PC-9 (cell line): ENCODE data around the gene PCMTD2. TPM values are rescaled to one million over a fixed set of nuclear protein-coding genes. Genes with fewer than 3 reads are reported as not detected.
A peak's percentile ranks its signal among the peaks of the same experiment; 100 is the strongest.
"Not testable (repeated sequence)": the region's sequence is repeated elsewhere in the genome, so short reads cannot be mapped to it uniquely, and the experiment has no call there.

Experiments
- BruUV-seq: library from RNA; stranded (reverse); fragments of 400-500 nt; replicated peaks from 2 replicates; lab custom pipeline; 2021; lab: Mats Ljungman, UMichigan
- CTCF ChIA-PET: fragments of 300-600 bp; sonication (Branson Sonifier 250); formaldehyde crosslinking; loops from one replicate; lab custom pipeline; 2022; ENCODE audit warnings: antibody characterized with exemption; lab: Charles Lee
- POLR2A ChIA-PET: fragments of 300-600 bp; sonication (Branson Sonifier 250); formaldehyde crosslinking; loops from one replicate; lab custom pipeline; 2022; ENCODE audit warnings: antibody characterized with exemption; ENCODE audit not compliant: unreplicated experiment; lab: Charles Lee
- DNase-seq, 2 experiments: peaks; one replicate each; pipeline versions ENCODE4 v3.0.0 to v3.0.0-alpha.2; 2015 to 2022; ENCODE audit warnings: mixed read lengths in 1 of 2
- H2AFZ ChIP-seq: fragments of 200-600 bp; sonication (generic); 2 replicates; pipeline ENCODE4 v1.8.1; 2017; ENCODE audit warnings: antibody characterized with exemption
- H3F3A ChIP-seq: fragments of 200-600 bp; sonication (generic); 2 replicates; pipeline ENCODE4 v1.8.1; 2017; ENCODE audit warnings: antibody characterized with exemption, mild to moderate bottlenecking, low read depth; ENCODE audit not compliant: insufficient read depth
- H3K27ac ChIP-seq: fragments of 200-600 bp; sonication (generic); 2 replicates; pipeline ENCODE4 v1.6.1; 2016; ENCODE audit warnings: mixed run types
- H3K27me3 ChIP-seq: fragments of 200-600 bp; sonication (generic); 2 replicates; pipeline ENCODE4 v1.6.1; 2016; ENCODE audit warnings: low read depth, mixed run types; ENCODE audit not compliant: insufficient read depth
- H3K36me3 ChIP-seq: fragments of 200-600 bp; sonication (generic); 2 replicates; pipeline ENCODE4 v1.6.1; 2016; ENCODE audit warnings: low read depth, mixed run types
- H3K4me1 ChIP-seq: fragments of 200-600 bp; sonication (generic); replicated peaks from 2 replicates; pipeline ENCODE4 v1.6.1; 2016; ENCODE audit warnings: mixed run types; ENCODE audit not compliant: insufficient read depth
- H3K4me2 ChIP-seq: fragments of 200-600 bp; sonication (generic); 2 replicates; pipeline ENCODE4 v1.6.1; 2017; ENCODE audit warnings: mixed run types
- H3K4me3 ChIP-seq: fragments of 200-600 bp; sonication (generic); 2 replicates; pipeline ENCODE4 v1.6.1; 2016; ENCODE audit warnings: mixed run types
- H3K79me2 ChIP-seq: fragments of 200-600 bp; sonication (generic); 2 replicates; pipeline ENCODE4 v1.6.1; 2017; ENCODE audit warnings: low read depth, mixed run types
- H3K9me2 ChIP-seq: fragments of 200-600 bp; sonication (generic); 2 replicates; pipeline ENCODE4 v1.8.1; 2017; ENCODE audit warnings: mild to moderate bottlenecking; ENCODE audit not compliant: insufficient read depth
- H3K9me3 ChIP-seq: fragments of 200-600 bp; sonication (generic); 2 replicates; pipeline ENCODE4 v1.8.1; 2016; ENCODE audit warnings: low read depth; ENCODE audit not compliant: insufficient read depth
- H4K20me1 ChIP-seq: fragments of 200-600 bp; sonication (generic); 2 replicates; pipeline ENCODE4 v1.8.1; 2017; ENCODE audit not compliant: insufficient read depth
- CTCF ChIP-seq: fragments of 200-600 bp; sonication (generic); conservative IDR thresholded peaks from 2 replicates; pipeline ENCODE4 v1.6.1; 2017; ENCODE audit warnings: mixed run types, antibody characterized with exemption, mild to moderate bottlenecking, moderate library complexity
- EZH2 ChIP-seq: fragments of 200-600 bp; sonication (generic); IDR thresholded peaks from 2 replicates; pipeline ENCODE4 v1.8.0; 2017; ENCODE audit warnings: antibody characterized with exemption, low read depth
- intact Hi-C: fragments of 100-400 bp; cut with micrococcal nuclease; formaldehyde crosslinking; loops from one replicate; pipeline ENCODE4 v1.10.0; 2022; ENCODE audit not compliant: unreplicated experiment
- total RNA-seq: library from RNA; stranded (reverse); gene quantifications from 2 replicates; pipeline ENCODE4 v1.2.3, GENCODE V29; 2021

The PCMTD2 gene
- total RNA-seq, 1 experiment from 2014 or later, result 86.5 TPM

GRCh38 chr20:64280460-64280843 lies 24.9 kb downstream of the PCMTD2 start:
- POLR2A ChIA-PET, result interaction anchor here (0.8 kb wide), 1 partner anchor 24 kb away, joined by 11 read pairs; the partner anchor contains the start of gene PCMTD2
- H3K4me2 ChIP-seq, result no peak overlapping the region
- no peaks in the 10 kb centered on the region for H3K9me2 ChIP-seq
- H3K4me3 ChIP-seq, result no peak overlapping the region
- no peaks in the 10 kb centered on the region for H3K4me1 ChIP-seq
- no TSS peak for BruUV-seq
- peaks cover 25% of the 10 kb centered on the region for H3K27me3 ChIP-seq
- CTCF ChIA-PET, result no interaction called here
- H3K79me2 ChIP-seq, result no peaks in the 10 kb centered on the region
- peak in 1 of 2 experiments; percentile 32 for DNase-seq
- H4K20me1 ChIP-seq, result 0 out of 2 replicates have a peak, but pooled peaks cover under 1% of the 10 kb centered on the region
- 0 out of 2 replicates have a peak, but pooled peaks cover 8% of the 10 kb centered on the region for H3F3A ChIP-seq
- intact Hi-C loops, result no loop called here
- no peak for TF ChIP-seq EZH2
- no peak for TF ChIP-seq CTCF
- no peak overlapping the region for H3K27ac ChIP-seq
- H2AFZ ChIP-seq, result no peak overlapping the region
- H3K9me3 ChIP-seq, result no peaks in the 10 kb centered on the region
- H3K36me3 ChIP-seq, result no peaks in the 10 kb centered on the region

DNA sequence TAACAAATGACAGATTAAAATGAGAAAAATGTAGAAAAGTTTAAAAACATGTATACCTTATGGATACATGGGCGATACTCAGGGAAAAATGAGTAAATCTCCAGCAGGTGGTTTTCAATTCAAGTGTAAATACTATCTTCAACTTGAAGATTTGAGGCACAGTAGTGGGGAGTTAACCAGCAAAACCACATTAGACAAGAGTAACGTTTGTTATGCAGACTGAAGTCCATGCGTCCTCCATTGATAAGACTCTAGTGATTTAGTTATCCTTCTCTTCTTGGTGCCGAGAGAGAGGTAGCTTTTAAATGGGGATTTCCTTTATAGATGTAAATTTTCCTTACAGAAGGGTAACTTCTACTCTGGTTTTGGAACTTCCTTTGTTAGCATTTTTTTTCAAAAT lies 28.1 kb downstream of the PCMTD2 start:
- DNase-seq, result peak in 1 of 2 experiments; percentile 16
- intact Hi-C loops, result no loop called here
- TF ChIP-seq EZH2, result no peak
- TF ChIP-seq CTCF, result no peak
- H3K4me3 ChIP-seq, result no peak overlapping the region
- no peak overlapping the region for H3K27ac ChIP-seq
- no peaks in the 10 kb centered on the region for H3K9me3 ChIP-seq
- CTCF ChIA-PET, result no interaction called here
- H3K27me3 ChIP-seq, result peaks cover 25% of the 10 kb centered on the region
- H3K4me1 ChIP-seq, result no peaks in the 10 kb centered on the region
- no peaks in the 10 kb centered on the region for H3K9me2 ChIP-seq
- no peaks in the 10 kb centered on the region for H3K79me2 ChIP-seq
- no peak overlapping the region for H3K4me2 ChIP-seq
- no peak overlapping the region for H2AFZ ChIP-seq
- no TSS peak for BruUV-seq
- POLR2A ChIA-PET, result no interaction called here
- H3K36me3 ChIP-seq, result no peaks in the 10 kb centered on the region
- H4K20me1 ChIP-seq, result no peaks in the 10 kb centered on the region
- H3F3A ChIP-seq, result 0 out of 2 replicates have a peak, but pooled peaks cover 16% of the 10 kb centered on the region

- H3K4me1 ChIP-seq, H3K4me2 ChIP-seq, BruUV-seq, H3K36me3 ChIP-seq, CTCF ChIA-PET, H3K79me2 ChIP-seq, H3K27ac ChIP-seq, H3K4me3 ChIP-seq, intact Hi-C loops, H4K20me1 ChIP-seq, POLR2A ChIA-PET, H3K9me3 ChIP-seq, H3K9me2 ChIP-seq, H2AFZ ChIP-seq: not testable (repeated sequence)
- DNase-seq, result peak; percentile 58 to 67
- Histone ChIP-seq H3K27me3 (peaks cover 25% of the 10 kb centered on the region), H3F3A (0 out of 2 replicates have a peak, but pooled peaks cover 16% of the 10 kb centered on the region)
- TF ChIP-seq CTCF, result peak; percentile 94
Observed at GRCh38 chr20:64285579-64286446, 30.3 kb downstream of the PCMTD2 start.

- H3K4me1 ChIP-seq, CTCF ChIA-PET, H3K4me2 ChIP-seq, H3K9me3 ChIP-seq, intact Hi-C loops, BruUV-seq, H3K36me3 ChIP-seq, H3K4me3 ChIP-seq, H3K79me2 ChIP-seq, H3K27ac ChIP-seq, H2AFZ ChIP-seq, POLR2A ChIA-PET, H3K9me2 ChIP-seq, H4K20me1 ChIP-seq: not testable (repeated sequence)
- H3K27me3 ChIP-seq, result peaks cover 17% of the 10 kb centered on the region
- H3F3A ChIP-seq, result 0 out of 2 replicates have a peak, but pooled peaks cover 16% of the 10 kb centered on the region
- peak; percentile 10 to 31 for DNase-seq
Observed at GRCh38 chr20:64286447-64287263, 31.1 kb downstream of the PCMTD2 start.
